H9 (cell line): Measurements from ENCODE around the gene PPP1R26. TPM values are rescaled to one million over a fixed set of nuclear protein-coding genes. Genes with fewer than 3 reads are reported as not detected.

Source experiments
- DNase-seq: peaks from one replicate; pipeline ENCODE4 v3.0.0-alpha.2; 2017
- H2AFZ ChIP-seq: one replicate; pipeline ENCODE4 v1.6.1; 2013; ENCODE audit warnings: mild to moderate bottlenecking, low read length, control low read depth, moderate library complexity
- H2AK5ac ChIP-seq: 2 replicates; pipeline ENCODE4 v1.6.1; 2013; ENCODE audit warnings: low read length, control low read depth, mixed read lengths; ENCODE audit not compliant: insufficient read length
- H2BK120ac ChIP-seq: one replicate; pipeline ENCODE4 v1.6.1; 2013; ENCODE audit warnings: low read depth, mild to moderate bottlenecking, low read length, control low read depth, inconsistent platforms; ENCODE audit not compliant: poor library complexity, severe bottlenecking
- H2BK12ac ChIP-seq: 2 replicates; pipeline ENCODE4 v1.6.1; 2013; ENCODE audit warnings: low read length, control low read depth, mixed read lengths, low read depth; ENCODE audit not compliant: insufficient read length
- H2BK15ac ChIP-seq: 2 replicates; pipeline ENCODE4 v1.6.1; 2013; ENCODE audit warnings: low read depth, low read length, control low read depth
- H2BK20ac ChIP-seq: one replicate; pipeline ENCODE4 v1.6.1; 2013; ENCODE audit warnings: low read depth, mild to moderate bottlenecking, low read length, control low read depth, inconsistent platforms; ENCODE audit not compliant: poor library complexity, severe bottlenecking
- H2BK5ac ChIP-seq: 2 replicates; pipeline ENCODE4 v1.6.1; 2013; ENCODE audit warnings: low read length, control low read depth, mixed read lengths; ENCODE audit not compliant: insufficient read length
- H3K14ac ChIP-seq: 2 replicates; pipeline ENCODE4 v1.6.1; 2013; ENCODE audit warnings: low read length, control low read depth; ENCODE audit not compliant: insufficient read depth
- H3K18ac ChIP-seq: 2 replicates; pipeline ENCODE4 v1.6.1; 2013; ENCODE audit warnings: low read depth, mild to moderate bottlenecking, mixed read lengths, low read length, control low read depth; ENCODE audit not compliant: insufficient read length
- H3K23ac ChIP-seq: 2 replicates; pipeline ENCODE4 v1.6.1; 2013; ENCODE audit warnings: low read length, control low read depth, mixed read lengths, low read depth; ENCODE audit not compliant: insufficient read length
- H3K23me2 ChIP-seq: 2 replicates; pipeline ENCODE4 v1.6.1; 2013; ENCODE audit warnings: low read depth, mild to moderate bottlenecking, mixed read lengths, low read length, control low read depth; ENCODE audit not compliant: insufficient read length, poor library complexity, severe bottlenecking
- H3K27ac ChIP-seq: 2 replicates; pipeline ENCODE4 v1.5.1; 2013; ENCODE audit warnings: low read length, control low read depth, mixed read lengths, low read depth; ENCODE audit not compliant: insufficient read length
- H3K27me3 ChIP-seq: 2 replicates; pipeline ENCODE4 v1.6.1; 2013; ENCODE audit warnings: low read length, control low read depth, inconsistent platforms; ENCODE audit not compliant: insufficient read depth
- H3K4ac ChIP-seq: 2 replicates; pipeline ENCODE4 v1.6.1; 2013; ENCODE audit warnings: low read depth, mild to moderate bottlenecking, control low read depth, inconsistent platforms, low read length, moderate library complexity
- H3K4me1 ChIP-seq: 2 replicates; pipeline ENCODE4 v1.6.1; 2013; ENCODE audit warnings: low read length, control low read depth, inconsistent platforms; ENCODE audit not compliant: insufficient read depth
- H3K4me2 ChIP-seq: 2 replicates; pipeline ENCODE4 v1.6.1; 2013; ENCODE audit warnings: low read length, control low read depth, mixed read lengths; ENCODE audit not compliant: insufficient read length, insufficient read depth
- H3K56ac ChIP-seq: 2 replicates; pipeline ENCODE4 v1.6.1; 2013; ENCODE audit warnings: low read depth, mild to moderate bottlenecking, mixed read lengths, low read length, control low read depth; ENCODE audit not compliant: insufficient read length
- H3K79me1 ChIP-seq: 2 replicates; pipeline ENCODE4 v1.6.1; 2013; ENCODE audit warnings: low read depth, mild to moderate bottlenecking, moderate library complexity, low read length, control low read depth, inconsistent platforms; ENCODE audit not compliant: insufficient read depth, poor library complexity, severe bottlenecking
- H3K79me2 ChIP-seq: 2 replicates; pipeline ENCODE4 v1.6.1; 2013; ENCODE audit warnings: low read length, control low read depth, inconsistent platforms; ENCODE audit not compliant: insufficient read depth
- H3K9ac ChIP-seq: 2 replicates; pipeline ENCODE4 v1.6.1; 2013; ENCODE audit warnings: low read length, control low read depth, mixed read lengths; ENCODE audit not compliant: insufficient read length; ENCODE audit errors: extremely low read depth
- H3K9me3 ChIP-seq: one replicate; pipeline ENCODE4 v1.6.1; 2013; ENCODE audit warnings: low read depth, low read length, inconsistent platforms; ENCODE audit not compliant: control insufficient read depth
- H3T11ph ChIP-seq: one replicate; pipeline ENCODE4 v1.6.1; 2013; ENCODE audit warnings: mild to moderate bottlenecking, low read length, control low read depth, inconsistent platforms
- H4K20me1 ChIP-seq: one replicate; pipeline ENCODE4 v1.6.1; 2013; ENCODE audit not compliant: control insufficient read depth, insufficient read length, insufficient read depth
- H4K5ac ChIP-seq: 2 replicates; pipeline ENCODE4 v1.6.1; 2013; ENCODE audit warnings: low read depth, mild to moderate bottlenecking, mixed read lengths, low read length, control low read depth; ENCODE audit not compliant: insufficient read length
- H4K8ac ChIP-seq: replicated peaks from 2 replicates; pipeline ENCODE4 v1.6.1; 2013; ENCODE audit warnings: low read length, control low read depth, mixed read lengths, low read depth; ENCODE audit not compliant: insufficient read length
- H4K91ac ChIP-seq: 2 replicates; pipeline ENCODE4 v1.6.1; 2013; ENCODE audit warnings: low read depth, mild to moderate bottlenecking, moderate library complexity, mixed read lengths, low read length, control low read depth; ENCODE audit not compliant: insufficient read length
- H3K27ac Mint-ChIP-seq, 3 experiments: 2 replicates in 2 of 3; 3 replicates in 1 of 3; pipeline ENCODE4 v1.8.0; 2020 to 2021; ENCODE audit warnings: mixed read lengths in 3 of 3, mild to moderate bottlenecking in 1 of 3, moderate library complexity in 1 of 3
- H3K27me3 Mint-ChIP-seq: 2 replicates; pipeline ENCODE4 v1.8.0; 2021; ENCODE audit warnings: low read depth, mild to moderate bottlenecking, moderate library complexity, mixed read lengths
- H3K36me3 Mint-ChIP-seq, 3 experiments: 2 replicates in 2 of 3; 3 replicates in 1 of 3; pipeline ENCODE4 v1.8.0; 2020 to 2021; ENCODE audit warnings: low read depth in 3 of 3, mixed read lengths in 3 of 3; ENCODE audit not compliant: insufficient read depth in 1 of 3
- H3K4me1 Mint-ChIP-seq, 2 experiments: 2 replicates each; pipeline ENCODE4 v1.8.0; 2020; ENCODE audit warnings: mixed read lengths in 2 of 2
- H3K4me3 Mint-ChIP-seq, 2 experiments: 2 replicates in 1 of 2; 3 replicates in 1 of 2; pipeline ENCODE4 v1.8.0; 2020 to 2021; ENCODE audit warnings: mild to moderate bottlenecking in 2 of 2, mixed read lengths in 2 of 2, moderate library complexity in 1 of 2
- H3K9me3 Mint-ChIP-seq, 2 experiments: 2 replicates in 1 of 2; 3 replicates in 1 of 2; pipeline ENCODE4 v1.8.0; 2020; ENCODE audit warnings: mild to moderate bottlenecking in 2 of 2, mixed read lengths in 2 of 2, moderate library complexity in 1 of 2
- CTCF ChIP-seq: fragments of 200-600 bp; sonication (generic); conservative IDR thresholded peaks from 3 replicates; pipeline ENCODE4 v1.8.0; 2021; ENCODE audit warnings: antibody characterized with exemption, mild to moderate bottlenecking
- WGBS: extraction: QIAGEN DNeasy Blood & Tissue Kit; methylation state at CpG from one replicate; pipeline ENCODE4 v1.1.7; 2013; ENCODE audit warnings: missing lambda C conversion rate, low lambda C conversion rate, mixed read lengths; ENCODE audit not compliant: insufficient read length; ENCODE audit errors: extremely low coverage; 5-methylcytosine and 5-hydroxymethylcytosine counted together
- total RNA-seq: library from RNA; stranded (reverse); gene quantifications from 2 replicates; pipeline ENCODE4 v1.2.1, GENCODE V29; 2021

Gene PPP1R26
- total RNA-seq, 1 experiment from 2014 or later = 38.0 TPM

- Mint-ChIP-seq H3K27ac (no peak overlapping the region), H3K4me1 (peaks cover 5 to 14% of the 10 kb centered on the region in 2 experiments), H3K36me3 (peaks cover 8 to 32% (median 28%) of the 10 kb centered on the region in 3 experiments; a peak in 6 of 7 replicates), H3K9me3 (no peaks in the 10 kb centered on the region; a peak in 1 of 5 replicates), H3K27me3 (no peaks in the 10 kb centered on the region; the same call in 1 of the 2 replicates), H3K4me3 (peak overlapping the region; percentile 70 to 80)
- Histone ChIP-seq H3K79me1 (peaks cover 3% of the 10 kb centered on the region), H2AK5ac (no peak overlapping the region), H3T11ph (no peak overlapping the region), H4K5ac (no peak overlapping the region), H3K56ac (no peak overlapping the region), H3K18ac (no peak overlapping the region), H2BK20ac (no peak overlapping the region), H4K91ac (no peak overlapping the region), H3K27me3 (no peaks in the 10 kb centered on the region), H3K9ac (peak overlapping the region; percentile 34), H3K4me2 (peak overlapping the region; percentile 90), H3K4ac (no peak overlapping the region), H3K4me1 (no peaks in the 10 kb centered on the region; the same call in 1 of the 2 replicates), H3K9me3 (no peaks in the 10 kb centered on the region), H2BK5ac (no peak overlapping the region), H4K20me1 (no peaks in the 10 kb centered on the region), H3K23me2 (peaks cover 6% of the 10 kb centered on the region), H2BK15ac (no peak overlapping the region), H3K23ac (no peak overlapping the region), H2BK12ac (no peak overlapping the region), H2AFZ (no peak overlapping the region), H2BK120ac (no peak overlapping the region), H3K27ac (no peak overlapping the region), H3K79me2 (no peaks in the 10 kb centered on the region; the same call in 1 of the 2 replicates), H3K14ac (peak overlapping the region; percentile 84), H4K8ac (no peak overlapping the region)
- peak; percentile 54 for DNase-seq
- WGBS = no CpG with 5 or more reads among the region's 76 CpGs
- TF ChIP-seq CTCF = no peak
These were observed 723 bp downstream of the PPP1R26 start for GRCh38 chr9:135480071-135480939.
